ENCODE results near the gene TECPR1. TPM values are rescaled to one million over a fixed set of nuclear protein-coding genes. Genes with fewer than 3 reads are reported as not detected.

The TECPR1 gene
- total RNA-seq, 4 donors from 2014 or later: 16.0 to 59.6 (median 33.9) TPM

- no peaks in the 10 kb centered on the region for H3K27me3 ChIP-seq
- no peaks in the 10 kb centered on the region for H3K36me3 ChIP-seq
- ATAC-seq (no peak), DNase-seq (no peak)
- in situ Hi-C loops (cut with MboI; ENCODE audit: low sequenced_read_pairs in 4 of 4) (loop anchor here in 2 of 4 donors (25.0 kb wide), 2 partner anchors 142 to 158 kb away; partner anchors contain the start of genes BAIAP2L1 (in 1 of the 2) and LMTK2 (in 1 of the 2)), intact Hi-C loops (cut with DNase I; ENCODE audit: low total_unique reads) (loop anchor here (5.0 kb wide), 1 partner anchor 147 kb away; the partner anchor contains the start of gene LMTK2)
- no peaks in the 10 kb centered on the region for H3K9me3 ChIP-seq
- TF ChIP-seq POLR2A (IDR thresholded peaks at IDR 0.05): no peak
- no peak for TF ChIP-seq CTCF (IDR thresholded peaks at IDR 0.05 in 4 of 5, conservative IDR thresholded peaks at IDR 0.05 in 1 of 5)
- peaks cover 18 to 28% of the 10 kb centered on the region in 2 donors for H3K4me1 ChIP-seq
- H3K4me3 ChIP-seq: no peak overlapping the region
- H3K27ac ChIP-seq: no peak overlapping the region
Measured at GRCh38 chr7:98254516-98254915, 2.5 kb upstream of the TECPR1 start.

GRCh38 chr7:98252425-98253054 lies 508 bp upstream of the TECPR1 start:
- peak; percentile 40 to 76 for ATAC-seq
- intact Hi-C loops (cut with DNase I; ENCODE audit: low total_unique reads): loop anchor here (1.0 to 5.0 kb wide), 4 partner anchors 28 to 148 kb away; partner anchors contain the start of genes BAIAP2L1 and LMTK2
- peak overlapping the region; percentile 74 to 93 (median 86) for H3K4me3 ChIP-seq
- DNase-seq: no peak
- no peaks in the 10 kb centered on the region for H3K27me3 ChIP-seq
- TF ChIP-seq CTCF (IDR thresholded peaks at IDR 0.05 in 4 of 5, conservative IDR thresholded peaks at IDR 0.05 in 1 of 5) (no peak), POLR2A (IDR thresholded peaks at IDR 0.05) (no peak)
- H3K27ac ChIP-seq: peak overlapping the region; percentile 85 to 94 (median 88)
- H3K4me1 ChIP-seq: peaks cover 18 to 28% of the 10 kb centered on the region in 2 donors
- H3K36me3 ChIP-seq: no peaks in the 10 kb centered on the region
- H3K9me3 ChIP-seq: no peaks in the 10 kb centered on the region
- in situ Hi-C loops (cut with MboI; ENCODE audit: low sequenced_read_pairs in 4 of 4): loop anchor here in 2 of 4 donors (25.0 kb wide), 2 partner anchors 140 to 160 kb away; partner anchors contain the start of genes BAIAP2L1 (in 1 of the 2) and LMTK2 (in 1 of the 2)

- Histone ChIP-seq H3K9me3 (no peaks in the 10 kb centered on the region), H3K27me3 (no peaks in the 10 kb centered on the region), H3K4me3 (peak overlapping the region; percentile 74 to 93 (median 86)), H3K36me3 (no peaks in the 10 kb centered on the region), H3K4me1 (peaks cover 18 to 28% of the 10 kb centered on the region in 2 donors), H3K27ac (peak overlapping the region; percentile 85 to 94 (median 88))
- DNase-seq (no peak), ATAC-seq (no peak)
- no peak for TF ChIP-seq POLR2A (IDR thresholded peaks at IDR 0.05)
- no peak for TF ChIP-seq CTCF (IDR thresholded peaks at IDR 0.05 in 4 of 5, conservative IDR thresholded peaks at IDR 0.05 in 1 of 5)
- in situ Hi-C loops (cut with MboI; ENCODE audit: low sequenced_read_pairs in 4 of 4) (loop anchor here in 2 of 4 donors (25.0 kb wide), 2 partner anchors 139 to 161 kb away; partner anchors contain the start of genes BAIAP2L1 (in 1 of the 2) and LMTK2 (in 1 of the 2)), intact Hi-C loops (cut with DNase I; ENCODE audit: low total_unique reads) (loop anchor here (5.0 kb wide), 1 partner anchor 144 kb away; the partner anchor contains the start of gene LMTK2)
Measured at GRCh38 chr7:98251231-98251600, 816 bp downstream of the TECPR1 start.

- H3K27me3 ChIP-seq: no peaks in the 10 kb centered on the region
- intact Hi-C loops (cut with DNase I; ENCODE audit: low total_unique reads) (loop anchor here (5.0 kb wide), 1 partner anchor 143 kb away; the partner anchor contains the start of gene LMTK2), in situ Hi-C loops (cut with MboI; ENCODE audit: low sequenced_read_pairs in 4 of 4) (loop anchor here in 2 of 4 donors (25.0 kb wide), 2 partner anchors 138 to 162 kb away; partner anchors contain the start of genes BAIAP2L1 (in 1 of the 2) and LMTK2 (in 1 of the 2))
- H3K4me3 ChIP-seq: peak overlapping the region in 3 of 4 donors; percentile 84 to 93 (median 88)
- no peak for DNase-seq
- H3K27ac ChIP-seq: peak overlapping the region; percentile 85 to 94 (median 88)
- H3K36me3 ChIP-seq: no peaks in the 10 kb centered on the region
- no peak for ATAC-seq
- no peaks in the 10 kb centered on the region for H3K9me3 ChIP-seq
- peaks cover 18 to 28% of the 10 kb centered on the region in 2 donors for H3K4me1 ChIP-seq
- TF ChIP-seq POLR2A (IDR thresholded peaks at IDR 0.05): no peak
- TF ChIP-seq CTCF (IDR thresholded peaks at IDR 0.05 in 4 of 5, conservative IDR thresholded peaks at IDR 0.05 in 1 of 5): no peak
Measured at GRCh38 chr7:98250789-98251188, 1.2 kb downstream of the TECPR1 start.
